Endodermal cell (in vitro differentiated cells): Measurements from ENCODE around the gene CSGALNACT2. TPM values are rescaled to one million over a fixed set of nuclear protein-coding genes. Genes with fewer than 3 reads are reported as not detected.

Experiments
- DNase-seq: peaks from one replicate; pipeline ENCODE4 v3.0.0-alpha.2; 2017
- H3K27ac ChIP-seq: 2 replicates; pipeline ENCODE4 v1.5.1; 2013; ENCODE audit warnings: mild to moderate bottlenecking, low read depth, low read length, moderate library complexity
- H3K27me3 ChIP-seq: 2 replicates; pipeline ENCODE4 v1.6.1; 2013; ENCODE audit warnings: mild to moderate bottlenecking, low read length, moderate library complexity; ENCODE audit not compliant: insufficient read depth, control insufficient read depth, poor library complexity, severe bottlenecking
- H3K36me3 ChIP-seq: 2 replicates; pipeline ENCODE4 v1.7.0; 2013; ENCODE audit warnings: mild to moderate bottlenecking, low read length, moderate library complexity; ENCODE audit not compliant: control insufficient read depth, insufficient read depth
- H3K4me1 ChIP-seq: one replicate; pipeline ENCODE4 v1.7.0; 2013; ENCODE audit warnings: low read length; ENCODE audit not compliant: control insufficient read depth, insufficient read depth
- H3K4me3 ChIP-seq: 2 replicates; pipeline ENCODE4 v1.5.1; 2013; ENCODE audit warnings: mild to moderate bottlenecking, low read length, moderate library complexity
- H3K9ac ChIP-seq: 2 replicates; pipeline ENCODE4 v1.6.1; 2013; ENCODE audit warnings: mild to moderate bottlenecking, low read length, moderate library complexity; ENCODE audit not compliant: poor library complexity, severe bottlenecking; ENCODE audit errors: extremely low read depth
- H3K9me3 ChIP-seq: 2 replicates; pipeline ENCODE4 v1.6.1; 2013; ENCODE audit warnings: mild to moderate bottlenecking, low read length, moderate library complexity; ENCODE audit not compliant: control insufficient read depth
- H3K27ac Mint-ChIP-seq: 2 replicates; pipeline ENCODE4 v1.8.0; 2020; ENCODE audit warnings: mixed read lengths
- H3K27me3 Mint-ChIP-seq: 2 replicates; pipeline ENCODE4 v1.8.0; 2021; ENCODE audit warnings: mild to moderate bottlenecking, mixed read lengths; ENCODE audit not compliant: insufficient read depth
- H3K36me3 Mint-ChIP-seq: 2 replicates; pipeline ENCODE4 v1.8.0; 2020; ENCODE audit warnings: low read depth, mixed read lengths
- H3K4me1 Mint-ChIP-seq: 2 replicates; pipeline ENCODE4 v1.8.0; 2020; ENCODE audit warnings: mixed read lengths
- H3K4me3 Mint-ChIP-seq: 2 replicates; pipeline ENCODE4 v1.8.0; 2020; ENCODE audit warnings: mild to moderate bottlenecking, moderate library complexity, mixed read lengths
- H3K9me3 Mint-ChIP-seq: 2 replicates; pipeline ENCODE4 v1.8.0; 2020; ENCODE audit warnings: mild to moderate bottlenecking, mixed read lengths
- CTCF ChIP-seq: fragments of 200-600 bp; sonication (generic); conservative IDR thresholded peaks from 2 replicates; pipeline ENCODE4 v1.5.0; 2021; ENCODE audit warnings: antibody characterized with exemption, mild to moderate bottlenecking
- WGBS, 2 experiments: methylation state at CpG; one replicate each; pipeline versions ENCODE4 v1.1.5 to v1.1.7; 2013; ENCODE audit warnings: missing lambda C conversion rate in 2 of 2, mixed read lengths in 1 of 2; ENCODE audit not compliant: insufficient coverage in 1 of 2, insufficient read length in 1 of 2; 5-methylcytosine and 5-hydroxymethylcytosine counted together
- total RNA-seq, 2 donors: library from RNA; stranded (reverse); fragmentation: NEBNext Ultra II Directional in 1 of 2; extraction: Animal tissue kit (Norgen Biotek cat#: 25700) in 1 of 2; gene quantifications; 2 replicates in 1 of 2; 3 replicates in 1 of 2; pipeline ENCODE4 v1.2.1, GENCODE V29; 2021

Gene CSGALNACT2
- total RNA-seq, 2 donors from 2014 or later, result 7.3 to 8.6 TPM

GRCh38 chr10:43135656-43136055 is 2.6 kb upstream of the CSGALNACT2 start:
- WGBS, 2 experiments, result 92 to 100% methylated on average over 2 of the region's 2 CpGs
- DNase-seq, result no peak
- no peak overlapping the region for H3K27ac Mint-ChIP-seq
- H3K27me3 Mint-ChIP-seq, result no peaks in the 10 kb centered on the region
- H3K4me3 Mint-ChIP-seq, result no peak overlapping the region
- H3K4me1 Mint-ChIP-seq, result peaks cover 10% of the 10 kb centered on the region
- no peaks in the 10 kb centered on the region for H3K4me1 ChIP-seq
- H3K27ac ChIP-seq, result no peak overlapping the region
- no peaks in the 10 kb centered on the region for H3K36me3 ChIP-seq
- no peak overlapping the region for H3K9ac ChIP-seq
- H3K27me3 ChIP-seq, result no peaks in the 10 kb centered on the region
- H3K9me3 Mint-ChIP-seq, result no peaks in the 10 kb centered on the region
- no peak overlapping the region for H3K4me3 ChIP-seq
- H3K9me3 ChIP-seq, result no peaks in the 10 kb centered on the region
- no peaks in the 10 kb centered on the region for H3K36me3 Mint-ChIP-seq
- no peak for TF ChIP-seq CTCF

- Mint-ChIP-seq H3K27me3 (no peaks in the 10 kb centered on the region), H3K9me3 (no peaks in the 10 kb centered on the region), H3K27ac (no peak overlapping the region), H3K4me3 (peak overlapping the region; percentile 88), H3K36me3 (no peaks in the 10 kb centered on the region), H3K4me1 (peaks cover 10% of the 10 kb centered on the region)
- WGBS, 2 experiments, result 95% methylated on average over 5 of the region's 5 CpGs
- no peak for TF ChIP-seq CTCF
- H3K4me1 ChIP-seq, result no peaks in the 10 kb centered on the region
- H3K9me3 ChIP-seq, result no peaks in the 10 kb centered on the region
- H3K4me3 ChIP-seq, result no peak overlapping the region
- no peaks in the 10 kb centered on the region for H3K27me3 ChIP-seq
- H3K9ac ChIP-seq, result no peak overlapping the region
- DNase-seq, result peak; percentile 31
- no peaks in the 10 kb centered on the region for H3K36me3 ChIP-seq
- H3K27ac ChIP-seq, result no peak overlapping the region
Observed at GRCh38 chr10:43136432-43136831, 1.8 kb upstream of the CSGALNACT2 start.

GRCh38 chr10:43136995-43137716 is 1.1 kb upstream of the CSGALNACT2 start:
- Mint-ChIP-seq H3K4me3 (peak overlapping the region; percentile 88), H3K27ac (peak overlapping the region; percentile 89), H3K4me1 (peaks cover 10% of the 10 kb centered on the region), H3K9me3 (no peaks in the 10 kb centered on the region), H3K36me3 (no peaks in the 10 kb centered on the region), H3K27me3 (no peaks in the 10 kb centered on the region)
- WGBS, 2 experiments, result 41 to 54% methylated on average over 19 to 25 of the region's 27 CpGs
- no peak for TF ChIP-seq CTCF
- Histone ChIP-seq H3K9me3 (no peaks in the 10 kb centered on the region), H3K36me3 (no peaks in the 10 kb centered on the region), H3K27ac (peak overlapping the region; percentile 94), H3K4me3 (peak overlapping the region; percentile 90), H3K4me1 (no peaks in the 10 kb centered on the region), H3K27me3 (no peaks in the 10 kb centered on the region), H3K9ac (peak overlapping the region; percentile 76)
- DNase-seq, result no peak
